ENCODE data around the gene ADSL.
A peak's percentile ranks its signal among the peaks of the same experiment; 100 is the strongest.

DNA sequence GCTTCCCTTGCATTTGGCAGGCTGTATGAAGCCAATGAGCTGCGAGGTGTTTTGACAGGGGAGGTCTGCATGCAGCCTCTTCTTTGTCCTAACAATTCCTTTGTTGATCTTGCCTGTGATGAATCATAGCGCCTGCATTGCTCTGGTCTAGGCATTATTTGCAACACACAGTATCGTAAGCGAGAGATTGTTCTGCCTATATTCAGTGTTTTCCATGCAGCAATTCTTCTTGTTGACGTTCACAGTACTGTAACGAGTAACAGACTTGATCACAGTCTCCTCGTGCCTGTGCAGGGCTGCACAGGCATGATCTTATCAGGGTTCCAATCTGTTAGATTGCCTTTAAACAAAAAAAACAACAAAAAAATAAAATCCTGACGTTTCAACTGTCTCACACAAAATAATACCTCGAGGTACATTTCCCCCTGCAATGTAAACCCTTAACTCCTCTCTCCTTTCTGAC is 13.9 kb upstream of the ADSL start:
- TF ChIP-seq, protein P1, sequence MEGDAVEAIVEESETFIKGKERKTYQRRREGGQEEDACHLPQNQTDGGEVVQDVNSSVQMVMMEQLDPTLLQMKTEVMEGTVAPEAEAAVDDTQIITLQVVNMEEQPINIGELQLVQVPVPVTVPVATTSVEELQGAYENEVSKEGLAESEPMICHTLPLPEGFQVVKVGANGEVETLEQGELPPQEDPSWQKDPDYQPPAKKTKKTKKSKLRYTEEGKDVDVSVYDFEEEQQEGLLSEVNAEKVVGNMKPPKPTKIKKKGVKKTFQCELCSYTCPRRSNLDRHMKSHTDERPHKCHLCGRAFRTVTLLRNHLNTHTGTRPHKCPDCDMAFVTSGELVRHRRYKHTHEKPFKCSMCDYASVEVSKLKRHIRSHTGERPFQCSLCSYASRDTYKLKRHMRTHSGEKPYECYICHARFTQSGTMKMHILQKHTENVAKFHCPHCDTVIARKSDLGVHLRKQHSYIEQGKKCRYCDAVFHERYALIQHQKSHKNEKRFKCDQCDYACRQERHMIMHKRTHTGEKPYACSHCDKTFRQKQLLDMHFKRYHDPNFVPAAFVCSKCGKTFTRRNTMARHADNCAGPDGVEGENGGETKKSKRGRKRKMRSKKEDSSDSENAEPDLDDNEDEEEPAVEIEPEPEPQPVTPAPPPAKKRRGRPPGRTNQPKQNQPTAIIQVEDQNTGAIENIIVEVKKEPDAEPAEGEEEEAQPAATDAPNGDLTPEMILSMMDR (conservative IDR thresholded peaks at IDR 0.05; ENCODE audit: low read depth, low read length) = no peak
- TF ChIP-seq POLR2A (IDR thresholded peaks at IDR 0.05; ENCODE audit: low read depth, low read length) = no peak
- TF ChIP-seq SMC3 (IDR thresholded peaks at IDR 0.05; ENCODE audit: low read depth, low read length) = 0 out of 2 replicates have a peak, but pooled peaks have one; percentile 14
- 0 out of 2 replicates have a peak, but pooled peaks have one; percentile 6 for TF ChIP-seq BHLHE40 (IDR thresholded peaks at IDR 0.05; ENCODE audit: low read depth, low read length)
- peak; percentile 43; the same call in 1 of the 2 replicates for TF ChIP-seq MXI1 (IDR thresholded peaks at IDR 0.05; ENCODE audit: borderline replicate concordance, low read depth, low read length)
- TF ChIP-seq RCOR1 (IDR thresholded peaks at IDR 0.05; ENCODE audit: insufficient replicate concordance, low read length) = no peak
- TF ChIP-seq, protein P2, sequence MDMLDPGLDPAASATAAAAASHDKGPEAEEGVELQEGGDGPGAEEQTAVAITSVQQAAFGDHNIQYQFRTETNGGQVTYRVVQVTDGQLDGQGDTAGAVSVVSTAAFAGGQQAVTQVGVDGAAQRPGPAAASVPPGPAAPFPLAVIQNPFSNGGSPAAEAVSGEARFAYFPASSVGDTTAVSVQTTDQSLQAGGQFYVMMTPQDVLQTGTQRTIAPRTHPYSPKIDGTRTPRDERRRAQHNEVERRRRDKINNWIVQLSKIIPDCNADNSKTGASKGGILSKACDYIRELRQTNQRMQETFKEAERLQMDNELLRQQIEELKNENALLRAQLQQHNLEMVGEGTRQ (IDR thresholded peaks at IDR 0.05; ENCODE audit: low read depth, low read length) = no peak
